Subcutaneous abdominal adipose tissue (tissue), 5 donors: ENCODE measurements around the gene WWOX.

Source experiments
- H3K27ac ChIP-seq: one replicate; pipeline ENCODE4 v1.7.0; 2013; ENCODE audit warnings: low read depth, mild to moderate bottlenecking, inconsistent platforms, low read length, moderate library complexity
- H3K27me3 ChIP-seq, 5 donors: one replicate each; pipeline ENCODE4 v1.7.0; 2013; ENCODE audit warnings: low read length in 5 of 5, inconsistent platforms in 1 of 5; ENCODE audit not compliant: control insufficient read depth in 5 of 5, insufficient read depth in 4 of 5
- H3K36me3 ChIP-seq, 5 donors: one replicate each; pipeline ENCODE4 v1.7.0; 2013; ENCODE audit warnings: low read length in 5 of 5; ENCODE audit not compliant: control insufficient read depth in 5 of 5, insufficient read depth in 5 of 5
- H3K4me1 ChIP-seq, 5 donors: one replicate each; pipeline ENCODE4 v1.7.0; 2013; ENCODE audit warnings: low read length in 5 of 5, mild to moderate bottlenecking in 3 of 5, moderate library complexity in 1 of 5; ENCODE audit not compliant: control insufficient read depth in 5 of 5, insufficient read depth in 5 of 5
- H3K4me3 ChIP-seq, 5 donors: one replicate each; pipeline ENCODE4 v1.7.0; 2013; ENCODE audit warnings: low read length in 5 of 5, low read depth in 1 of 5
- H3K9ac ChIP-seq, 5 donors: one replicate each; pipeline ENCODE4 v1.7.0; 2013; ENCODE audit warnings: low read length in 5 of 5, mild to moderate bottlenecking in 4 of 5, moderate library complexity in 3 of 5
- H3K9me3 ChIP-seq, 5 donors: one replicate each; pipeline ENCODE4 v1.7.0; 2013; ENCODE audit warnings: low read length in 5 of 5; ENCODE audit not compliant: control insufficient read depth in 5 of 5
- donor health status: healthy.
- donor health status: healthy.
- donor health status: healthy.
- donor health status: healthy.
- donor health status: healthy.

WWOX gene

DNA sequence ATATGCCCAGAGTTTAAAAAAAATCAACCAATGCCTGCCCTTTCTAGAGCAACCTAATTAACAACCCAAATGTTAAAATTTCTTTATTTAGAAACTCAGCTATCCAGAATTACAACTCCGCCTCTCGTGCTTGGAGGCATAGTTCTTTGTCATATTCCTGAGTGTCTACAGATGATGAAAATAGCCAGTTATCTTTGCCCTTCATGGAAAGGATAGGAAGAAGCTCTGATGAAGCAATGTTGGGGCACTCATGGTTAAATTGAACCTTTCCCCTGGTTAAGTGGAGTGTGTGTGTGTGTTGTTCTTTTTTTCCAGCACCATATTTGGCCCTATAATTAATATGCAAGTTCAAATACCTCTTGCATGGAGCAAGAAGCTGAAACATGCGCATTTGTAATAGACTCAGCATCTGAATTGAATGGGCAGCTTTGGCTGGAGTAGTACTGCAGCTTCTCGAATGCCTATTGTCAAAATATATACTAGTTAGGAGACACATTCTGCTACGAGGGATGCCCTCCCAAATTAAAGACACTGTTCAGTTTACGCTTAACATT, 506.2 kb downstream of the WWOX start:
- H3K9me3 ChIP-seq = no peaks in the 10 kb centered on the region

GRCh38 chr16:78606545-78606944, 507.1 kb downstream of the WWOX start:
- H3K9ac ChIP-seq = no peak overlapping the region
- no peaks in the 10 kb centered on the region for H3K9me3 ChIP-seq
- peaks cover 0 to 18% (median 0%) of the 10 kb centered on the region in 5 donors for H3K4me1 ChIP-seq
- H3K27ac ChIP-seq = no peak overlapping the region
- no peaks in the 10 kb centered on the region for H3K27me3 ChIP-seq
- H3K36me3 ChIP-seq = no peaks in the 10 kb centered on the region
- H3K4me3 ChIP-seq = no peak overlapping the region

More for the DNA sequence above, 506.2 kb downstream of the WWOX start:
- H3K4me1 ChIP-seq = peaks cover 0 to 14% (median 0%) of the 10 kb centered on the region in 5 donors
- peak overlapping the region; percentile 9 for H3K27ac ChIP-seq
- no peaks in the 10 kb centered on the region for H3K27me3 ChIP-seq
- no peak overlapping the region for H3K4me3 ChIP-seq
- no peak overlapping the region for H3K9ac ChIP-seq
- H3K36me3 ChIP-seq = no peaks in the 10 kb centered on the region

GRCh38 chr16:78607022-78607421, 507.6 kb downstream of the WWOX start:
- Histone ChIP-seq H3K9ac (no peak overlapping the region), H3K36me3 (no peaks in the 10 kb centered on the region), H3K27ac (no peak overlapping the region)

GRCh38 chr16:78607465-78607864, 508.0 kb downstream of the WWOX start:
- H3K36me3 ChIP-seq = no peaks in the 10 kb centered on the region
- no peak overlapping the region for H3K27ac ChIP-seq
- H3K27me3 ChIP-seq = no peaks in the 10 kb centered on the region
- H3K4me1 ChIP-seq = peaks cover 0 to 18% (median 0%) of the 10 kb centered on the region in 5 donors
- no peak overlapping the region for H3K9ac ChIP-seq
- no peaks in the 10 kb centered on the region for H3K9me3 ChIP-seq
- H3K4me3 ChIP-seq = no peak overlapping the region

More at GRCh38 chr16:78607022-78607421, 507.6 kb downstream of the WWOX start:
- H3K4me1 ChIP-seq = peaks cover 0 to 18% (median 0%) of the 10 kb centered on the region in 5 donors
- H3K4me3 ChIP-seq = no peak overlapping the region
- no peaks in the 10 kb centered on the region for H3K27me3 ChIP-seq
- H3K9me3 ChIP-seq = no peaks in the 10 kb centered on the region

- H3K36me3 ChIP-seq = no peaks in the 10 kb centered on the region
- no peak overlapping the region for H3K9ac ChIP-seq
- H3K4me1 ChIP-seq = peaks cover 0 to 18% (median 0%) of the 10 kb centered on the region in 5 donors
- H3K9me3 ChIP-seq = no peaks in the 10 kb centered on the region
- no peaks in the 10 kb centered on the region for H3K27me3 ChIP-seq
- H3K27ac ChIP-seq = no peak overlapping the region
- H3K4me3 ChIP-seq = peak overlapping the region in 3 of 5 donors; percentile 41 to 57 (median 55)
Observed at GRCh38 chr16:78608305-78608776, 508.9 kb downstream of the WWOX start.

- no peak overlapping the region for H3K9ac ChIP-seq
- peaks cover 0 to 18% (median 0%) of the 10 kb centered on the region in 5 donors for H3K4me1 ChIP-seq
- H3K36me3 ChIP-seq = no peaks in the 10 kb centered on the region
- H3K4me3 ChIP-seq = no peak overlapping the region
- H3K27ac ChIP-seq = no peak overlapping the region
- H3K9me3 ChIP-seq = no peaks in the 10 kb centered on the region
- H3K27me3 ChIP-seq = no peaks in the 10 kb centered on the region
Observed at GRCh38 chr16:78609402-78610274, 510.2 kb downstream of the WWOX start.

- no peaks in the 10 kb centered on the region for H3K27me3 ChIP-seq
- no peak overlapping the region for H3K27ac ChIP-seq
- H3K4me3 ChIP-seq = no peak overlapping the region
Observed at GRCh38 chr16:78611318-78611717, 511.9 kb downstream of the WWOX start.

DNA sequence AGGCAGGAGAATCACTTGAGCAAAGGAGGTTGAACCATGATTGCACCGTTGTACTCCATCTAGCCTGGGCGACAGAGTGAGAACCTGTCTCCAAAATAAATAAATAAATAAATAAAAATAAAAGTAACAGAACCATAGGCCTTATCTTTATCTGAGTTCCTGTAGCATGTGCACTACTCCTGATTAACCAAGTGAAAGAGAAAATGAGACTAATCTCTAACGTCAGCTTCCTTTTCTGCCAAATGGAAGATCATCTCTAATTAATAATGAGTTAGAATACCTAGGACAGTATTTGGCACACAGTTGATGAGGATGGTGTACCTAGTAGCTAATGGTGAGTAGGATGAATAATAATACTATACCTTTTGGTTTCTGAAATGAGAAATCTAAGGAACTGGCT, 520.4 kb downstream of the WWOX start:
- Histone ChIP-seq H3K27ac (no peak overlapping the region), H3K9ac (no peak overlapping the region), H3K9me3 (peaks cover 0 to 9% (median 7%) of the 10 kb centered on the region in 5 donors), H3K4me1 (peaks cover 0 to 7% (median 0%) of the 10 kb centered on the region in 5 donors), H3K36me3 (no peaks in the 10 kb centered on the region), H3K4me3 (no peak overlapping the region), H3K27me3 (no peaks in the 10 kb centered on the region)

More at GRCh38 chr16:78611318-78611717, 511.9 kb downstream of the WWOX start:
- H3K4me1 ChIP-seq = peaks cover 0 to 8% (median 0%) of the 10 kb centered on the region in 5 donors
- no peaks in the 10 kb centered on the region for H3K9me3 ChIP-seq
- H3K9ac ChIP-seq = no peak overlapping the region
- no peaks in the 10 kb centered on the region for H3K36me3 ChIP-seq

DNA sequence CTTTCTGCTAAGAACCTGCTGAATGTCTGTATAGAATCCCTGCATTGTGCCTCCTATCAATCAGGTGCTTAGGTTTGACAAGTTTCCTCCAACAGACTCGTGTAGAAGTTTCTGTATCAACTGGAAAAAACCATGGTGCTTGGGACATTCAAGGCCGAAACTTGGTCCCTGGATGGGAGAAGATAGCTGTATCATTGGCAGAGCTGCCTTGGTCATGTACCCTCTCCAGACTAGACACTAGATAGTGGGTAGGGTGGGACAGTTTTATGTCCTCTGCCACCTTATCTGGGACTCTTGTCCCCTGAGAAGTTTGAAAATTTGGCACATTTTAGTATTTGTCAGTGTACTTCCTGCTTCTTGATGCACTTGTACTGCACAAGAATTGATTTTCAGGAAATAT, 520.8 kb downstream of the WWOX start:
- H3K36me3 ChIP-seq = no peaks in the 10 kb centered on the region
- H3K4me1 ChIP-seq = peaks cover 0 to 7% (median 0%) of the 10 kb centered on the region in 5 donors
- H3K9me3 ChIP-seq = peaks cover 0 to 9% (median 7%) of the 10 kb centered on the region in 5 donors
- no peak overlapping the region for H3K27ac ChIP-seq
- H3K27me3 ChIP-seq = no peaks in the 10 kb centered on the region
- no peak overlapping the region for H3K9ac ChIP-seq
- no peak overlapping the region for H3K4me3 ChIP-seq

DNA sequence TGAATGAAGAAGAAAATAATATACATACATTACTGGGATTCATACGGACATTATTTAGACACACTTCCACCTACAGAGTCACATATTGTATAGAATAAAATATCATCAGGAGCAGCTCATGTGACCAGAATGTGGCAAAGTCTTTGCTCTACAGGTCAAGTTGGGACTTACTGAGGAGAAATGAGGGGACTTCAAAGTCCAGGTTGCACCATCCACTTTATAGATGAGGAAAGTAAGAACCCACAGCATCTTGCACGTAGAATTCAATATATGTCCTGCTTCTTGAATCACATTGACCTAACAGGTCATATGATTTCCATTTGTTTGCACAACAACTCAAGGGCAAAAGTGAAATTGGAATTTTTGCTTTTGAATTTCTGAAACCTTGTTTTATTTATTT, 524.3 kb downstream of the WWOX start:
- H3K27ac ChIP-seq = no peak overlapping the region
- no peaks in the 10 kb centered on the region for H3K36me3 ChIP-seq
- H3K9ac ChIP-seq = no peak overlapping the region
- peaks cover 0 to 9% (median 7%) of the 10 kb centered on the region in 5 donors for H3K9me3 ChIP-seq
- H3K27me3 ChIP-seq = no peaks in the 10 kb centered on the region
- H3K4me1 ChIP-seq = peaks cover 0 to 7% (median 0%) of the 10 kb centered on the region in 5 donors
- no peak overlapping the region for H3K4me3 ChIP-seq
